ENCODE results near the gene WASF3.

- TF ChIP-seq, protein P1, sequence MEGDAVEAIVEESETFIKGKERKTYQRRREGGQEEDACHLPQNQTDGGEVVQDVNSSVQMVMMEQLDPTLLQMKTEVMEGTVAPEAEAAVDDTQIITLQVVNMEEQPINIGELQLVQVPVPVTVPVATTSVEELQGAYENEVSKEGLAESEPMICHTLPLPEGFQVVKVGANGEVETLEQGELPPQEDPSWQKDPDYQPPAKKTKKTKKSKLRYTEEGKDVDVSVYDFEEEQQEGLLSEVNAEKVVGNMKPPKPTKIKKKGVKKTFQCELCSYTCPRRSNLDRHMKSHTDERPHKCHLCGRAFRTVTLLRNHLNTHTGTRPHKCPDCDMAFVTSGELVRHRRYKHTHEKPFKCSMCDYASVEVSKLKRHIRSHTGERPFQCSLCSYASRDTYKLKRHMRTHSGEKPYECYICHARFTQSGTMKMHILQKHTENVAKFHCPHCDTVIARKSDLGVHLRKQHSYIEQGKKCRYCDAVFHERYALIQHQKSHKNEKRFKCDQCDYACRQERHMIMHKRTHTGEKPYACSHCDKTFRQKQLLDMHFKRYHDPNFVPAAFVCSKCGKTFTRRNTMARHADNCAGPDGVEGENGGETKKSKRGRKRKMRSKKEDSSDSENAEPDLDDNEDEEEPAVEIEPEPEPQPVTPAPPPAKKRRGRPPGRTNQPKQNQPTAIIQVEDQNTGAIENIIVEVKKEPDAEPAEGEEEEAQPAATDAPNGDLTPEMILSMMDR (IDR thresholded peaks at IDR 0.05): no peak
- TF ChIP-seq POLR2A (IDR thresholded peaks at IDR 0.05) (no peak), POLR2AphosphoS5 (IDR thresholded peaks at IDR 0.05) (no peak), EP300 (IDR thresholded peaks at IDR 0.05) (no peak)
These were observed 89.1 kb downstream of the WASF3 start for GRCh38 chr13:26646603-26647002.
